ENCODE measurements around the gene TRPT1.
A peak's percentile ranks its signal among the peaks of the same experiment; 100 is the strongest.

TRPT1 gene

GRCh38 chr11:64204464-64204989 lies 21.5 kb downstream of the TRPT1 start:
- peaks cover 62% of the 10 kb centered on the region for H3K36me3 Mint-ChIP-seq (ENCODE audit: low read depth)
- no peaks in the 10 kb centered on the region for H3K9me3 Mint-ChIP-seq
- peaks cover 28% of the 10 kb centered on the region for H3K4me1 Mint-ChIP-seq (ENCODE audit: low read depth)
- H3K4me3 Mint-ChIP-seq, result peak overlapping the region; percentile 70
- H3K27ac Mint-ChIP-seq, result peak overlapping the region; percentile 88
- H3K27me3 Mint-ChIP-seq (ENCODE audit: low read depth), result no peaks in the 10 kb centered on the region

GRCh38 chr11:64204080-64204440 lies 21.9 kb downstream of the TRPT1 start:
- H3K36me3 Mint-ChIP-seq (ENCODE audit: low read depth), result peaks cover 59% of the 10 kb centered on the region
- H3K9me3 Mint-ChIP-seq, result no peaks in the 10 kb centered on the region
- H3K27me3 Mint-ChIP-seq (ENCODE audit: low read depth), result no peaks in the 10 kb centered on the region
- peaks cover 25% of the 10 kb centered on the region for H3K4me1 Mint-ChIP-seq (ENCODE audit: low read depth)
- peak overlapping the region; percentile 28 for H3K4me3 Mint-ChIP-seq
- peak overlapping the region; percentile 88 for H3K27ac Mint-ChIP-seq

GRCh38 chr11:64203421-64204079 lies 22.4 kb downstream of the TRPT1 start:
- no peaks in the 10 kb centered on the region for H3K9me3 Mint-ChIP-seq
- peaks cover 56% of the 10 kb centered on the region for H3K36me3 Mint-ChIP-seq (ENCODE audit: low read depth)
- H3K4me3 Mint-ChIP-seq, result peak overlapping the region; percentile 28
- H3K27ac Mint-ChIP-seq, result peak overlapping the region; percentile 3
- H3K4me1 Mint-ChIP-seq (ENCODE audit: low read depth), result peaks cover 22% of the 10 kb centered on the region
- no peaks in the 10 kb centered on the region for H3K27me3 Mint-ChIP-seq (ENCODE audit: low read depth)

GRCh38 chr11:64202992-64203391 lies 23.0 kb downstream of the TRPT1 start:
- Mint-ChIP-seq H3K9me3 (no peaks in the 10 kb centered on the region), H3K27ac (peak overlapping the region; percentile 3), H3K4me3 (no peak overlapping the region), H3K27me3 (ENCODE audit: low read depth) (no peaks in the 10 kb centered on the region), H3K4me1 (ENCODE audit: low read depth) (peaks cover 22% of the 10 kb centered on the region), H3K36me3 (ENCODE audit: low read depth) (peaks cover 56% of the 10 kb centered on the region)

GRCh38 chr11:64201543-64201942 lies 24.4 kb downstream of the TRPT1 start:
- no peak overlapping the region for H3K27ac Mint-ChIP-seq
- H3K27me3 Mint-ChIP-seq (ENCODE audit: low read depth), result no peaks in the 10 kb centered on the region
- H3K4me1 Mint-ChIP-seq (ENCODE audit: low read depth), result peaks cover 20% of the 10 kb centered on the region
- H3K9me3 Mint-ChIP-seq, result no peaks in the 10 kb centered on the region
- peaks cover 57% of the 10 kb centered on the region for H3K36me3 Mint-ChIP-seq (ENCODE audit: low read depth)
- H3K4me3 Mint-ChIP-seq, result no peak overlapping the region

GRCh38 chr11:64198511-64198910 lies 27.5 kb downstream of the TRPT1 start:
- Mint-ChIP-seq H3K9me3 (no peaks in the 10 kb centered on the region), H3K4me3 (no peak overlapping the region), H3K4me1 (ENCODE audit: low read depth) (peaks cover 5% of the 10 kb centered on the region), H3K27ac (no peak overlapping the region), H3K36me3 (ENCODE audit: low read depth) (peaks cover 58% of the 10 kb centered on the region), H3K27me3 (ENCODE audit: low read depth) (no peaks in the 10 kb centered on the region)

GRCh38 chr11:64196626-64197025 lies 29.4 kb downstream of the TRPT1 start:
- H3K4me3 Mint-ChIP-seq, result no peak overlapping the region
- no peaks in the 10 kb centered on the region for H3K9me3 Mint-ChIP-seq
- no peak overlapping the region for H3K27ac Mint-ChIP-seq
- no peaks in the 10 kb centered on the region for H3K27me3 Mint-ChIP-seq (ENCODE audit: low read depth)
- peaks cover 5% of the 10 kb centered on the region for H3K4me1 Mint-ChIP-seq (ENCODE audit: low read depth)
- peaks cover 47% of the 10 kb centered on the region for H3K36me3 Mint-ChIP-seq (ENCODE audit: low read depth)

GRCh38 chr11:64192434-64192833 lies 33.6 kb downstream of the TRPT1 start:
- no peak overlapping the region for H3K4me3 Mint-ChIP-seq
- H3K27ac Mint-ChIP-seq, result no peak overlapping the region
- no peaks in the 10 kb centered on the region for H3K27me3 Mint-ChIP-seq (ENCODE audit: low read depth)
- peaks cover 17% of the 10 kb centered on the region for H3K4me1 Mint-ChIP-seq (ENCODE audit: low read depth)
- H3K9me3 Mint-ChIP-seq, result no peaks in the 10 kb centered on the region
- peaks cover 38% of the 10 kb centered on the region for H3K36me3 Mint-ChIP-seq (ENCODE audit: low read depth)

- Mint-ChIP-seq H3K9me3 (no peaks in the 10 kb centered on the region), H3K27me3 (ENCODE audit: low read depth) (no peaks in the 10 kb centered on the region), H3K36me3 (ENCODE audit: low read depth) (peaks cover 16% of the 10 kb centered on the region), H3K27ac (no peak overlapping the region), H3K4me1 (ENCODE audit: low read depth) (peaks cover 29% of the 10 kb centered on the region), H3K4me3 (no peak overlapping the region)
Observed at GRCh38 chr11:64186492-64187165, 39.4 kb downstream of the TRPT1 start.

- peaks cover 34% of the 10 kb centered on the region for H3K4me1 Mint-ChIP-seq (ENCODE audit: low read depth)
- H3K4me3 Mint-ChIP-seq, result peak within 1 kb of the TSS; percentile 99
- H3K9me3 Mint-ChIP-seq, result no peaks in the 10 kb centered on the region
- no peaks in the 10 kb centered on the region for H3K27me3 Mint-ChIP-seq (ENCODE audit: low read depth)
- H3K27ac Mint-ChIP-seq, result peak within 1 kb of the TSS; percentile 99
- peaks cover 16% of the 10 kb centered on the region for H3K36me3 Mint-ChIP-seq (ENCODE audit: low read depth)
Observed at GRCh38 chr11:64185693-64186491, 40.1 kb downstream of the TRPT1 start, which contains the start of gene STIP1. STIP1 (plus strand) TSS chr11:64186171; CDS start chr11:64186262, 91 bp downstream.

GRCh38 chr11:64185175-64185692 lies 40.8 kb downstream of the TRPT1 start:
- peaks cover 32% of the 10 kb centered on the region for H3K4me1 Mint-ChIP-seq (ENCODE audit: low read depth)
- H3K4me3 Mint-ChIP-seq, result peak overlapping the region; percentile 99
- no peaks in the 10 kb centered on the region for H3K27me3 Mint-ChIP-seq (ENCODE audit: low read depth)
- H3K36me3 Mint-ChIP-seq (ENCODE audit: low read depth), result peaks cover 13% of the 10 kb centered on the region
- H3K9me3 Mint-ChIP-seq, result no peaks in the 10 kb centered on the region
- H3K27ac Mint-ChIP-seq, result peak overlapping the region; percentile 99

GRCh38 chr11:64183890-64184289 lies 42.1 kb downstream of the TRPT1 start:
- Mint-ChIP-seq H3K36me3 (ENCODE audit: low read depth) (peaks cover 13% of the 10 kb centered on the region), H3K27ac (no peak overlapping the region), H3K27me3 (ENCODE audit: low read depth) (no peaks in the 10 kb centered on the region), H3K9me3 (no peaks in the 10 kb centered on the region), H3K4me1 (ENCODE audit: low read depth) (peaks cover 27% of the 10 kb centered on the region), H3K4me3 (peak overlapping the region; percentile 60)

- peaks cover 37% of the 10 kb centered on the region for H3K4me1 Mint-ChIP-seq (ENCODE audit: low read depth)
- H3K36me3 Mint-ChIP-seq (ENCODE audit: low read depth), result peaks cover 10% of the 10 kb centered on the region
- peak overlapping the region; percentile 20 for H3K27ac Mint-ChIP-seq
- no peaks in the 10 kb centered on the region for H3K27me3 Mint-ChIP-seq (ENCODE audit: low read depth)
- H3K4me3 Mint-ChIP-seq, result no peak overlapping the region
- H3K9me3 Mint-ChIP-seq, result no peaks in the 10 kb centered on the region
Observed at GRCh38 chr11:64181506-64182411, 44.2 kb downstream of the TRPT1 start.
